ENCODE measurements around the gene TMEM163.

DNA sequence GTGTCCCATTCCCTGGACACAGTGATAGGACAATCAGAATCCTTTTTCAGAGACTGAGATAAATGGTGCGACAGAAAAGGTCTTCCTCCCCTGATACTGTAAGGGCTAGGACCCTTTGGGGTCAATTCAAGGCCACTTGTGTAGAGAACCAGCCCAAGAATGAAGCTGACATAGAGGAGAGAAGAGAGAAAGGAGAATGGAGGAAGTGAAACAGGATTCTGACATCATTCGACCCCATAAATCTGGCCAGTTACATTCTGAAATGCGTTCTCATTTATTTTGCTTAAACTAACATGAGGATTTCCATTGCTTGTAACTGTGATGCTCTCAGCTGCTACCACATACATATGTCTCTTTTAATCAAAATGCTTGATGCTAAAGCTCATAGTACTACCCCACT, 148.1 kb downstream of the TMEM163 start:
- TF ChIP-seq POLR2A (IDR thresholded peaks at IDR 0.05): no peak
- no peak for TF ChIP-seq CTCF (IDR thresholded peaks at IDR 0.05)
